Measurements from ENCODE around the gene ANTXR1. TPM values are rescaled to one million over a fixed set of nuclear protein-coding genes. Genes with fewer than 3 reads are reported as not detected.

The ANTXR1 gene
- polyA plus RNA-seq, 1 of the 3 experiments (the other 2 are of a cell fraction) = 114 TPM

GRCh38 chr2:69164061-69164778 lies 151.2 kb downstream of the ANTXR1 start (continued):
- TF ChIP-seq REST (IDR thresholded peaks at IDR 0.05; ENCODE audit: low read depth, low read length) = peak; percentile 62; the same call in 1 of the 2 replicates
- TF ChIP-seq POLR2AphosphoS5 (IDR thresholded peaks at IDR 0.05; ENCODE audit: low read depth, low read length) = 0 out of 2 replicates have a peak, but pooled peaks have one; percentile 25
- TF ChIP-seq NFIC (IDR thresholded peaks at IDR 0.05; ENCODE audit: borderline replicate concordance) = peak; percentile 41; the same call in 1 of the 2 replicates
- peak; percentile 58; the same call in 1 of the 2 replicates for TF ChIP-seq RXRA (IDR thresholded peaks at IDR 0.05; ENCODE audit: borderline replicate concordance, low read depth)

- Histone ChIP-seq H3K27ac (ENCODE audit: low read depth in 2 of 2, low read length in 1 of 2) (peak overlapping the region; percentile 97 to 98), H3K36me3 (replicated peaks in 1 of 2; ENCODE audit: control insufficient read depth in 1 of 2, insufficient read depth in 2 of 2, low read length in 1 of 2) (peaks cover 20 to 41% of the 10 kb centered on the region in 2 experiments), H3K27me3 (ENCODE audit: insufficient read depth) (no peaks in the 10 kb centered on the region), H4K20me1 (ENCODE audit: insufficient read depth) (no peaks in the 10 kb centered on the region), H3K4me3 (ENCODE audit: low read depth in 2 of 2, low read length in 1 of 2) (no peak overlapping the region), H3K79me2 (ENCODE audit: insufficient read depth) (peaks cover 11% of the 10 kb centered on the region; the same call in 1 of the 2 replicates), H3K9me2 (no peaks in the 10 kb centered on the region), H2AFZ (ENCODE audit: low read depth) (no peak overlapping the region), H3K4me2 (peak overlapping the region; percentile 43; the same call in 1 of the 2 replicates), H3F3A (replicated peaks; ENCODE audit: insufficient read depth) (peaks cover 43% of the 10 kb centered on the region), H3K9ac (peak overlapping the region; percentile 66), H3K9me3 (no peaks in the 10 kb centered on the region), H3K4me1 (ENCODE audit: control insufficient read depth in 1 of 2, insufficient read depth in 2 of 2, low read depth in 1 of 2, low read length in 1 of 2) (peaks cover 44 to 72% of the 10 kb centered on the region in 2 experiments)
- POLR2A ChIA-PET = no interaction called here
- no peak for TF ChIP-seq TCF12 (IDR thresholded peaks at IDR 0.05)
- no peak for TF ChIP-seq POLR2AphosphoS5 (IDR thresholded peaks at IDR 0.05; ENCODE audit: low read depth, low read length)
- WGBS (ENCODE audit: low lambda C conversion rate) = 92% methylated on average over 10 of the region's 10 CpGs
- DNase-seq = no peak
- CTCF ChIA-PET = interaction anchor here (0.6 to 5.9 kb wide), 6 partner anchors 17 to 182 kb away, joined by 3 to 27 read pairs (median 3); no protein-coding TSS in a partner anchor
Observed at GRCh38 chr2:69165091-69165880, 152.3 kb downstream of the ANTXR1 start.

- ChIA-PET CTCF (no interaction called here), POLR2A (no interaction called here)
- no peak for DNase-seq
- Histone ChIP-seq H3K9me2 (no peaks in the 10 kb centered on the region), H3K9ac (no peak overlapping the region), H3K4me3 (ENCODE audit: low read depth in 2 of 2, low read length in 1 of 2) (no peak overlapping the region), H3K27ac (ENCODE audit: low read depth in 2 of 2, low read length in 1 of 2) (no peak overlapping the region), H2AFZ (ENCODE audit: low read depth) (no peak overlapping the region), H3F3A (replicated peaks; ENCODE audit: insufficient read depth) (peaks cover 40% of the 10 kb centered on the region), H3K79me2 (ENCODE audit: insufficient read depth) (peaks cover 5% of the 10 kb centered on the region; the same call in 1 of the 2 replicates), H3K27me3 (ENCODE audit: insufficient read depth) (no peaks in the 10 kb centered on the region), H3K4me1 (ENCODE audit: control insufficient read depth in 1 of 2, insufficient read depth in 2 of 2, low read depth in 1 of 2, low read length in 1 of 2) (peaks cover 42 to 71% of the 10 kb centered on the region in 2 experiments), H3K36me3 (replicated peaks in 1 of 2; ENCODE audit: control insufficient read depth in 1 of 2, insufficient read depth in 2 of 2, low read length in 1 of 2) (peaks cover 18 to 37% of the 10 kb centered on the region in 2 experiments), H3K9me3 (no peaks in the 10 kb centered on the region), H4K20me1 (ENCODE audit: insufficient read depth) (no peaks in the 10 kb centered on the region), H3K4me2 (no peak overlapping the region)
- WGBS (ENCODE audit: low lambda C conversion rate) = 98% methylated on average over 2 of the region's 2 CpGs
- no peak for TF ChIP-seq REST (IDR thresholded peaks at IDR 0.05; ENCODE audit: low read depth, low read length)
- TF ChIP-seq USF2 (IDR thresholded peaks at IDR 0.05; ENCODE audit: borderline replicate concordance, low read depth, low read length) = no peak
- no peak for TF ChIP-seq RXRA (IDR thresholded peaks at IDR 0.05; ENCODE audit: borderline replicate concordance, low read depth)
- TF ChIP-seq ELF1 (IDR thresholded peaks at IDR 0.05) = no peak
- no peak for TF ChIP-seq EP300 (IDR thresholded peaks at IDR 0.05; ENCODE audit: borderline replicate concordance in 1 of 2, low read depth in 1 of 2, low read length in 1 of 2)
- no peak for TF ChIP-seq RAD21 (IDR thresholded peaks at IDR 0.05; ENCODE audit: low read length)
- TF ChIP-seq YY1 (IDR thresholded peaks at IDR 0.05; ENCODE audit: low read depth) = no peak
- no peak for TF ChIP-seq IRF3 (IDR thresholded peaks at IDR 0.05; ENCODE audit: low read depth, low read length)
- TF ChIP-seq MEF2A (IDR thresholded peaks at IDR 0.05; ENCODE audit: borderline replicate concordance, low read depth) = no peak
Observed at GRCh38 chr2:69166465-69166811, 153.5 kb downstream of the ANTXR1 start.

Measured in SK-N-SH (cell line).